GM23338 (cell line): ENCODE data around the gene TRIO.

Experiments used
- CREB1 ChIP-seq: fragments of 250-450 bp; sonication (Bioruptor Pico); IDR thresholded peaks from 2 replicates; pipeline ENCODE4 v1.5.0; 2020; ENCODE audit warnings: low read depth, mild to moderate bottlenecking, moderate library complexity
- CTCF ChIP-seq, 2 experiments: fragments of 200-600 bp in 1 of 2; sonication (generic) in 1 of 2; conservative IDR thresholded peaks; 2 replicates each; pipeline versions ENCODE4 v1.5.1 to v1.6.1; 2016 to 2017; ENCODE audit warnings: antibody characterized with exemption in 2 of 2, low read depth in 2 of 2, mild to moderate bottlenecking in 2 of 2, moderate library complexity in 1 of 2
- EZH2 ChIP-seq: fragments of 200-600 bp; sonication (generic); IDR thresholded peaks from one replicate; pipeline ENCODE4 v1.8.0; 2017; ENCODE audit warnings: antibody characterized with exemption, mild to moderate bottlenecking, low read depth; ENCODE audit not compliant: unreplicated experiment
- JUNB ChIP-seq: IDR thresholded peaks from one replicate; pipeline ENCODE4 v1.6.1; 2016; ENCODE audit warnings: antibody characterized with exemption; ENCODE audit not compliant: unreplicated experiment
- NANOG ChIP-seq: IDR thresholded peaks from 2 replicates; pipeline ENCODE4 v1.6.1; 2016; ENCODE audit warnings: antibody characterized with exemption, borderline replicate concordance
- POLR2AphosphoS5 ChIP-seq: IDR thresholded peaks from 2 replicates; pipeline ENCODE4 v1.6.1; 2016; ENCODE audit warnings: antibody characterized with exemption, low read depth
- REST ChIP-seq: IDR thresholded peaks from one replicate; pipeline ENCODE4 v1.6.1; 2018; ENCODE audit warnings: antibody characterized with exemption; ENCODE audit not compliant: unreplicated experiment
- STAT1 ChIP-seq: IDR thresholded peaks from one replicate; pipeline ENCODE4 v1.6.1; 2016; ENCODE audit warnings: antibody characterized with exemption; ENCODE audit not compliant: unreplicated experiment
- ZNF331 ChIP-seq: fragments of 250-450 bp; sonication (Bioruptor Pico); IDR thresholded peaks from 2 replicates; pipeline ENCODE4 v1.5.0; 2020; ENCODE audit warnings: low read depth, mild to moderate bottlenecking, moderate library complexity

GRCh38 chr5:14483504-14484157, 340.5 kb downstream of the TRIO start:
- no peak for TF ChIP-seq POLR2AphosphoS5
- no peak for TF ChIP-seq CTCF (conservative IDR thresholded peaks at IDR 0.05; ENCODE audit: low read depth in 2 of 2)
- no peak for TF ChIP-seq CREB1 (CRISPR knock-in tag)
- no peak for TF ChIP-seq NANOG
- no peak for TF ChIP-seq EZH2
- TF ChIP-seq ZNF331 (CRISPR knock-in tag), result no peak
- no peak for TF ChIP-seq STAT1
- TF ChIP-seq REST, result no peak
- TF ChIP-seq JUNB, result no peak
